NCI-H1417 treated with DMSO at 0.1 percent for 48 hours (cell line): Measurements from ENCODE around the gene SHF.

Source experiments
- DNase-seq: peaks from one replicate; lab custom pipeline; 2025; lab: John Stamatoyannopoulos, UW

SHF gene

GRCh38 chr15:45126535-45127158 is 61.1 kb downstream of the SHF start:
- no peak for DNase-seq

DNA sequence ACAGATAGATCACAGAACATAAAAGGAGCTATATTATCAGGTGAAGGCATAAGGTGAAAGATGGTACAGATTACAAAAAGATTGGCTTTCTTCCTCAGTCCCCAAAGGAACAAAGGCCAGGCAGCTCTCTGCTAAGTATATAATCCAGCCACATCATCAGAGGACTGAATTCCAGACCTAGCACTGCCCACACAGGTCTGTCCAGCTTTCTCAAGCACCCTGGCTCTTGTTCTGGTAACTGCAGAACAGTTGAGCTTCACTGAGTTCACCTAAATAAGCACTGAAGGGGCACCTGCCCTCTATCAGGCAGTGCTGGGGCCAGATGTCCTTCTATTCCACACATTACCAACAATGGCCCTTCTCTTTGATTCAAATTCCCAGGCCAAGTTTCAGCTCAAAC is 64.4 kb downstream of the SHF start:
- no peak for DNase-seq

DNA sequence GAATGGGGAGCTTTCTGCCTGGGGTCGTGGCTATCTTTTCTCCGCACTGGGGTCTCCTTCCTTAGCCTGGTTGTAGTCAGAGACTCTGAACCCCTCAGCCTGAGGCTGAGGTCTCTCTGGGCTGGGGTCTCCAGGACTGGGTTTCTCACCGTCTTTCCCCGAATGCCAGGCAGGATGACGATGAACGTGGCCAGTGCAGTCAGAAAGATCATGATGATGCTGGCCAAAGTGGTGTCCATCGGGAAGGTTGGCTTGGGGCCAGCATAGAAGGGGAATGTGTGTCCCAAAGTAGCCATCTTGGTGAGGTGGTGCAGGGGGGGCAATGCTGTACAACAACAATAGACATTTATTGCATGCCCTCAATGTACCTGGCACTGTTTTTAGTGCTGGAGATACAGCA is 65.0 kb downstream of the SHF start:
- no peak for DNase-seq

GRCh38 chr15:45121706-45122417 is 65.9 kb downstream of the SHF start:
- no peak for DNase-seq

GRCh38 chr15:45121020-45121419 is 66.7 kb downstream of the SHF start:
- no peak for DNase-seq

- no peak for DNase-seq
These were observed 67.4 kb downstream of the SHF start for GRCh38 chr15:45120081-45120972.

- DNase-seq: no peak
These were observed 68.8 kb downstream of the SHF start for GRCh38 chr15:45118996-45119395.

DNA sequence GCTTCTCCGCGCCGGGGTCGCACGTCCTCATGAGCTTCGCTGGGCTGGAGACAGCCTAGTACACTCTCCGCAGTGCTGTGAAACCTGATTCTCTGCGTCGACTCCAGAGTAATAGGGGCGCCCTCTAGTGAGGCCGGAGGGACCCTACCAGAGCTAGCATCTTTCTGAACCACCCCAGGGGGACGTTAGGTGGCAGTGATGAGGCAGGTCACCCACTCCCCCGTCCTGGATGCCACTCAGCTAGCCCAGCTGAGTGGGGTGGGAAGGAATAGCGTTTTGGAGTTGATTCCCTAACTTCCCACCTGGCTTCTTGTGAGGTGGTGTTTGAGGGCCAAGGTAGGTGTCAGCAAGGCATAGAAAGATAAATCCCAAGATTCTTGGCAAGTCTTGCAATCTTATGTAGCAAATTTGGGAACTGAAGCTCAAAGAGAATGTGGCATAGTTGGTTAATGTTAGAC is 69.6 kb downstream of the SHF start:
- DNase-seq: peak; percentile 24

DNA sequence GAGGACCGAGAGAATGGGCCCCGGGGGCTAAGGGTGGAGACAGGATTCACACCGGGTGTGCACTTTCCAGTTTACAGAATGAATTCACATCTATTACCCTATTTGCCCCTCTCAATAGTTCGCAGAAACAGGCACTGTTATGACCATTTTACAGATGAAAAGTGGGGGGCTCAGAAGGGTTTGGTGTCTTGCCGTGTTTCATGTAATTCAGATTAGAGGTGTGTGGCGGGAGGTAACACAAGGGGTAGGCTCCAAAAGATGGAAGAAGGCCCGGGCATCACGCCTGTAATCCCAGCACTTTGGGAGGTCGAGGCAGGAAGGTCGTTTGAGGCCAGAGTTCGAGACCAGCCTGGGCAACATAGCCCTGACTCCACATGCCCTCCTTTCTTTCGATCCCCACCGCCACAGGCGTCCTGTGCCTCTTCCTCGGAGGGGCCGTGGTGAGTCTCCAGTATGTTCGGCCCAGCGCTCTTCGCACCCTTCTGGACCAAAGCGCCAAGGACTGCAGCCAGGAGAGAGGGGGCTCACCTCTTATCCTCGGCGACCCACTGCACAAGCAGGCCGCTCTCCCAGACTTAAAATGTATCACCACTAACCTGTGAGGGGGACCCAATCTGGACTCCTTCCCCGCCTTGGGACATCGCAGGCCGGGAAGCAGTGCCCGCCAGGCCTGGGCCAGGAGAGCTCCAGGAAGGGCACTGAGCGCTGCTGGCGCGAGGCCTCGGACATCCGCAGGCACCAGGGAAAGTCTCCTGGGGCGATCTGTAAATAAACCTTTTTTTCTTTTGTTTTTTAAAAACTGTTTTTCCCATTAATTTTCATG is 70.2 kb downstream of the SHF start:
- DNase-seq: no peak
